Ovary (tissue), 9 donors: Measurements from ENCODE around the gene KCNJ6. TPM values are rescaled to one million over a fixed set of nuclear protein-coding genes. Genes with fewer than 3 reads are reported as not detected.

Experiments
- DNase-seq, 5 donors: peaks; one replicate each; pipeline ENCODE4 v3.0.0-alpha.2; 2019 to 2020
- H3K27ac ChIP-seq, 2 donors: fragments of 200-600 bp; one replicate each; pipeline versions ENCODE4 v1.5.1 to v1.8.0; 2019 to 2022
- H3K27me3 ChIP-seq: fragments of 200-600 bp; one replicate; pipeline ENCODE4 v1.8.0; 2022
- H3K36me3 ChIP-seq: fragments of 200-600 bp; sonication (generic); one replicate; pipeline ENCODE4 v1.5.1; 2019
- H3K4me1 ChIP-seq: one replicate; pipeline ENCODE4 v1.8.1; 2013; ENCODE audit warnings: mild to moderate bottlenecking, moderate library complexity; ENCODE audit not compliant: insufficient read depth
- H3K4me3 ChIP-seq: fragments of 200-600 bp; sonication (generic); one replicate; pipeline ENCODE4 v1.5.1; 2017
- H3K9me3 ChIP-seq, 2 donors: fragments of 200-600 bp in 1 of 2; sonication (generic) in 1 of 2; one replicate each; pipeline versions ENCODE4 v1.5.1 to v1.8.1; 2013 to 2019; ENCODE audit warnings: mild to moderate bottlenecking in 1 of 2, moderate library complexity in 1 of 2
- EP300 ChIP-seq: sonication (generic); formaldehyde crosslinking; IDR thresholded peaks from one replicate; pipeline ENCODE4 v1.6.1; 2017; ENCODE audit warnings: antibody characterized with exemption
- POLR2A ChIP-seq: fragments of 450-650 bp; IDR thresholded peaks from one replicate; pipeline ENCODE4 v1.6.1; 2017; ENCODE audit warnings: antibody characterized with exemption, mild to moderate bottlenecking, moderate library complexity
- WGBS, 3 donors: extraction: QIAGEN DNeasy Blood & Tissue Kit in 1 of 3; methylation state at CpG; one replicate each; pipeline versions ENCODE4 v1.1.5 to v1.1.7; 2013 to 2017; 5-methylcytosine and 5-hydroxymethylcytosine counted together
- intact Hi-C, 4 donors: fragments of 100-400 bp; cut with DNase I; formaldehyde crosslinking; loops; one replicate each; pipeline versions ENCODE4 v1.11.0 to v1.15.1; 2022 to 2023
- polyA plus RNA-seq, 2 donors: library from polyadenylated mRNA; stranded (reverse); fragments of 200-250 nt in 1 of 2; fragments of 350-450 nt in 1 of 2; fragmentation: Illumina TruSeq in 1 of 2; extraction: RNeasy Lipid Tissue Mini Kit (QIAGEN cat#74804) in 1 of 2; gene quantifications; one replicate each; pipeline ENCODE4 v1.2.3, GENCODE V29; 2013 to 2014
- total RNA-seq, 7 donors: library from RNA; depleted of rRNA in 2 of 7; stranded (reverse); fragments of >200 nt in 2 of 7; fragmentation: NEBNext Ultra II Directional in 3 of 7; extraction: Animal tissue kit (Norgen Biotek cat#: 25700) in 3 of 7; gene quantifications; one replicate each; pipeline versions ENCODE4 v1.1.0 to v1.2.4, GENCODE V29; 2016 to 2023
- TF ChIP-seq, protein P1 (sequence below), 3 donors: fragments of 450-650 bp in 2 of 3; fragments of 200-600 bp in 1 of 3; IDR thresholded peaks; one replicate each; pipeline versions ENCODE4 v1.5.1 to v1.8.0; 2016 to 2022; ENCODE audit warnings: antibody characterized with exemption in 3 of 3, mild to moderate bottlenecking in 1 of 3
- donor health status: DM: no; HTN: no; CAD: no; lungs with moderate emphysema.
- donor health status: DM: no; HTN: no; CAD: no.
- donor health status: Bipolar disorder and iron deficiency.
- donor health status: DM: yes; HTN: yes; CAD: no.
- donor health status: DM: no; HTN: no; CAD: no.
- donor health status: DM: yes; HTN: yes; CAD: no.

Gene KCNJ6
- total and polyA plus RNA-seq, 9 donors: 0.01 TPM; not detected in 8

DNA sequence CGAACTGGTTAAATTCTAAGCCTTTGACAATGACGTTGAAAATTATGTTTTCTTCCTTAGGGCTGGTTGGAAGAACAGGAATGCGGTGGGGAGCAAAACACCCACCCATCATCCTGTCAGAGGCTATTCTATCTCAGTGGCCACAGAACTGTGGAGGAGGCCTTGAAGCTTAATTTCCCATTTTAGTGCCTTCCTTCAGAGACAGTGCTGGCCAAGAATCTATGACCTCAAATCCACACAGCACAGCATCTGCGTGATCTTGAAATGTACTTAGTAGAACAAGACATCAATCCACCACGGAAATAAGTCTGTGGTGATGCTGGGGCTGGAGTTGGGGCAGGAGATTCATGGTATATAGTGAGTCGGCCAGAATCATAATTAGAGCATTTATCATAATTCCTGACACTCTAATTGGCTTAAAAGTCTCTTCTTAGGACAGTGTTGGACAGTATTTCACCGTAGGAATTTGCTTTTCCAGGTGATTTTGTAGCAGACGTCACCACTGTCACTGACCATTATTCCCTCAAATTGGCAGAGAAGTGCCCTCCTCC, 113.1 kb downstream of the KCNJ6 start:
- H3K36me3 ChIP-seq: no peaks in the 10 kb centered on the region
- no peak overlapping the region for H3K4me3 ChIP-seq
- H3K27me3 ChIP-seq: no peaks in the 10 kb centered on the region
- H3K4me1 ChIP-seq: no peaks in the 10 kb centered on the region
- H3K27ac ChIP-seq: no peak overlapping the region
- no peaks in the 10 kb centered on the region for H3K9me3 ChIP-seq
- DNase-seq: no peak
- intact Hi-C loops: no loop called here
- TF ChIP-seq POLR2A (no peak), EP300 (no peak)
- TF ChIP-seq, protein P1, sequence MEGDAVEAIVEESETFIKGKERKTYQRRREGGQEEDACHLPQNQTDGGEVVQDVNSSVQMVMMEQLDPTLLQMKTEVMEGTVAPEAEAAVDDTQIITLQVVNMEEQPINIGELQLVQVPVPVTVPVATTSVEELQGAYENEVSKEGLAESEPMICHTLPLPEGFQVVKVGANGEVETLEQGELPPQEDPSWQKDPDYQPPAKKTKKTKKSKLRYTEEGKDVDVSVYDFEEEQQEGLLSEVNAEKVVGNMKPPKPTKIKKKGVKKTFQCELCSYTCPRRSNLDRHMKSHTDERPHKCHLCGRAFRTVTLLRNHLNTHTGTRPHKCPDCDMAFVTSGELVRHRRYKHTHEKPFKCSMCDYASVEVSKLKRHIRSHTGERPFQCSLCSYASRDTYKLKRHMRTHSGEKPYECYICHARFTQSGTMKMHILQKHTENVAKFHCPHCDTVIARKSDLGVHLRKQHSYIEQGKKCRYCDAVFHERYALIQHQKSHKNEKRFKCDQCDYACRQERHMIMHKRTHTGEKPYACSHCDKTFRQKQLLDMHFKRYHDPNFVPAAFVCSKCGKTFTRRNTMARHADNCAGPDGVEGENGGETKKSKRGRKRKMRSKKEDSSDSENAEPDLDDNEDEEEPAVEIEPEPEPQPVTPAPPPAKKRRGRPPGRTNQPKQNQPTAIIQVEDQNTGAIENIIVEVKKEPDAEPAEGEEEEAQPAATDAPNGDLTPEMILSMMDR (IDR thresholded peaks at IDR 0.05): no peak
- WGBS, 3 donors: 21 to 29% (median 27%) methylated on average over 8 of the region's 8 CpGs

- TF ChIP-seq, protein P1 (IDR thresholded peaks at IDR 0.05): no peak
- TF ChIP-seq POLR2A: no peak
- no peak for TF ChIP-seq EP300
- Histone ChIP-seq H3K4me1 (no peaks in the 10 kb centered on the region), H3K9me3 (no peaks in the 10 kb centered on the region), H3K27me3 (no peaks in the 10 kb centered on the region), H3K27ac (no peak overlapping the region), H3K36me3 (no peaks in the 10 kb centered on the region), H3K4me3 (no peak overlapping the region)
- no peak for DNase-seq
- 18 to 19% (median 18%) methylated on average over 11 of the region's 11 CpGs for WGBS, 3 donors
- intact Hi-C loops: no loop called here
Measured at GRCh38 chr21:37800456-37801061, 115.7 kb downstream of the KCNJ6 start.

- H3K27ac ChIP-seq: no peak overlapping the region
- H3K4me1 ChIP-seq: no peaks in the 10 kb centered on the region
- H3K4me3 ChIP-seq: no peak overlapping the region
- H3K36me3 ChIP-seq: no peaks in the 10 kb centered on the region
- TF ChIP-seq, protein P1 (IDR thresholded peaks at IDR 0.05): no peak
- no peak for TF ChIP-seq POLR2A
- TF ChIP-seq EP300: no peak
- no peaks in the 10 kb centered on the region for H3K9me3 ChIP-seq
- DNase-seq: no peak
- intact Hi-C loops: no loop called here
- H3K27me3 ChIP-seq: no peaks in the 10 kb centered on the region
- 42 to 48% (median 46%) methylated on average over 2 of the region's 2 CpGs for WGBS, 3 donors
Measured at GRCh38 chr21:37800057-37800455, 116.2 kb downstream of the KCNJ6 start.

GRCh38 chr21:37799211-37800056, 116.8 kb downstream of the KCNJ6 start:
- WGBS, 3 donors: 16 to 18% (median 17%) methylated on average over 3 of the region's 3 CpGs
- intact Hi-C loops: no loop called here
- H3K27ac ChIP-seq: no peak overlapping the region
- no peaks in the 10 kb centered on the region for H3K36me3 ChIP-seq
- H3K4me3 ChIP-seq: no peak overlapping the region
- TF ChIP-seq, protein P1 (IDR thresholded peaks at IDR 0.05): no peak
- no peak for TF ChIP-seq POLR2A
- no peak for TF ChIP-seq EP300
- H3K9me3 ChIP-seq: no peaks in the 10 kb centered on the region
- H3K27me3 ChIP-seq: no peaks in the 10 kb centered on the region
- H3K4me1 ChIP-seq: no peaks in the 10 kb centered on the region
- DNase-seq: no peak
